IMR-90 (cell line): ENCODE results near the gene KAT6B. TPM values are rescaled to one million over a fixed set of nuclear protein-coding genes. Genes with fewer than 3 reads are reported as not detected.
A peak's percentile ranks its signal among the peaks of the same experiment; 100 is the strongest.

Source experiments
- ATAC-seq: fragments of 200-7000 bp; cut with Tn5 transposase; 2 replicates; pipeline ENCODE4 v1.9.1; 2020; ENCODE audit warnings: low read depth, mild to moderate bottlenecking, moderate library complexity
- BruUV-seq: library from RNA; stranded (reverse); fragments of 400-500 nt; replicated peaks from 2 replicates; lab custom pipeline; 2021; lab: Mats Ljungman, UMichigan
- CTCF ChIA-PET: fragments of 300-600 bp; formaldehyde crosslinking; extraction: SDS; loops from one replicate; lab custom pipeline; 2021; ENCODE audit warnings: antibody characterized with exemption; lab: Yijun Ruan, JAX
- POLR2A ChIA-PET: fragments of 300-600 bp; sonication (Branson Sonifier 250); formaldehyde crosslinking; loops from one replicate; lab custom pipeline; 2022; ENCODE audit warnings: antibody characterized with exemption; ENCODE audit not compliant: unreplicated experiment; lab: Charles Lee
- DNase-seq: peaks from one replicate; pipeline ENCODE4 v3.0.0; 2013
- H2AFZ ChIP-seq: replicated peaks from 2 replicates; pipeline ENCODE3; 2013; ENCODE audit warnings: low read length, mild to moderate bottlenecking; ENCODE audit not compliant: poor library complexity
- H2AK5ac ChIP-seq: 2 replicates; pipeline ENCODE4 v1.6.1; 2013; ENCODE audit warnings: low read depth, low read length, inconsistent platforms
- H2AK9ac ChIP-seq: replicated peaks from 2 replicates; pipeline ENCODE3; 2013; ENCODE audit warnings: mild to moderate bottlenecking, low read depth, low read length, moderate library complexity; ENCODE audit not compliant: poor library complexity
- H2BK120ac ChIP-seq: 2 replicates; pipeline ENCODE4 v1.6.1; 2013; ENCODE audit warnings: low read depth, low read length, inconsistent platforms
- H2BK15ac ChIP-seq: 3 replicates; pipeline ENCODE4 v1.6.1; 2013; ENCODE audit warnings: low read depth, low read length, inconsistent platforms
- H2BK20ac ChIP-seq: 2 replicates; pipeline ENCODE4 v1.6.1; 2013; ENCODE audit warnings: low read depth, mild to moderate bottlenecking, inconsistent platforms, low read length, moderate library complexity
- H2BK5ac ChIP-seq: 2 replicates; pipeline ENCODE4 v1.6.1; 2013; ENCODE audit warnings: mild to moderate bottlenecking, low read depth, low read length, inconsistent platforms; ENCODE audit not compliant: poor library complexity, severe bottlenecking
- H3K14ac ChIP-seq: replicated peaks from 2 replicates; pipeline ENCODE4 v1.6.1; 2013; ENCODE audit warnings: low read depth, low read length, inconsistent platforms
- H3K18ac ChIP-seq: 2 replicates; pipeline ENCODE4 v1.6.1; 2013; ENCODE audit warnings: low read depth, low read length, control low read depth
- H3K23ac ChIP-seq: 2 replicates; pipeline ENCODE4 v1.6.1; 2013; ENCODE audit warnings: low read depth, low read length, inconsistent platforms
- H3K27ac ChIP-seq: 2 replicates; pipeline ENCODE4 v1.5.1; 2013; ENCODE audit warnings: mild to moderate bottlenecking, control low read depth, low read length; ENCODE audit not compliant: insufficient read depth
- H3K27me3 ChIP-seq: 2 replicates; pipeline ENCODE4 v1.6.1; 2013; ENCODE audit warnings: low read length; ENCODE audit not compliant: control insufficient read depth, insufficient read depth
- H3K36me3 ChIP-seq: 2 replicates; pipeline ENCODE4 v1.6.1; 2013; ENCODE audit warnings: low read length, mixed read lengths; ENCODE audit not compliant: control insufficient read depth, insufficient read depth
- H3K4ac ChIP-seq: 2 replicates; pipeline ENCODE4 v1.6.1; 2013; ENCODE audit warnings: low read depth, low read length, inconsistent platforms
- H3K4me1 ChIP-seq: 2 replicates; pipeline ENCODE4 v1.6.1; 2013; ENCODE audit warnings: low read length, mixed read lengths; ENCODE audit not compliant: control insufficient read depth, insufficient read depth
- H3K4me2 ChIP-seq: 2 replicates; pipeline ENCODE4 v1.6.1; 2013; ENCODE audit warnings: low read depth, mild to moderate bottlenecking, control low read depth, low read length, moderate library complexity
- H3K4me3 ChIP-seq: 2 replicates; pipeline ENCODE4 v1.5.1; 2013; ENCODE audit warnings: low read depth, mild to moderate bottlenecking, control low read depth, low read length, moderate library complexity; ENCODE audit not compliant: insufficient read depth
- H3K56ac ChIP-seq: 2 replicates; pipeline ENCODE4 v1.6.1; 2013; ENCODE audit warnings: low read length, inconsistent platforms; ENCODE audit not compliant: insufficient read depth; ENCODE audit errors: extremely low read depth
- H3K79me1 ChIP-seq, 2 experiments: 2 replicates each; pipeline ENCODE4 v1.6.1; 2013; ENCODE audit warnings: low read length in 2 of 2, inconsistent platforms in 1 of 2, low read depth in 1 of 2
- H3K9ac ChIP-seq: 2 replicates; pipeline ENCODE4 v1.6.1; 2013; ENCODE audit warnings: low read depth, low read length, control low read depth
- H3K9me1 ChIP-seq: 2 replicates; pipeline ENCODE4 v1.6.1; 2013; ENCODE audit warnings: low read length, inconsistent platforms; ENCODE audit not compliant: insufficient read depth
- H3K9me3 ChIP-seq: 2 replicates; pipeline ENCODE4 v1.6.1; 2013; ENCODE audit warnings: low read length; ENCODE audit not compliant: control insufficient read depth, insufficient read depth
- H4K20me1 ChIP-seq: 2 replicates; pipeline ENCODE4 v1.6.1; 2013; ENCODE audit warnings: low read length, inconsistent platforms; ENCODE audit not compliant: insufficient read depth
- H4K5ac ChIP-seq: 2 replicates; pipeline ENCODE4 v1.6.1; 2013; ENCODE audit warnings: mild to moderate bottlenecking, low read depth, low read length, control low read depth
- H4K8ac ChIP-seq, 2 experiments: 2 replicates each; pipeline ENCODE4 v1.6.1; 2013; ENCODE audit warnings: low read depth in 2 of 2, low read length in 2 of 2, control low read depth in 1 of 2, inconsistent platforms in 1 of 2
- H4K91ac ChIP-seq: 2 replicates; pipeline ENCODE4 v1.6.1; 2013; ENCODE audit warnings: low read depth, low read length, inconsistent platforms; ENCODE audit not compliant: insufficient read depth
- FOS ChIP-seq: fragments of 150-350 bp; IDR thresholded peaks from 2 replicates; pipeline ENCODE4 v1.6.1; 2016; ENCODE audit warnings: low read depth, low read length
- MAFK ChIP-seq: IDR thresholded peaks from 2 replicates; pipeline ENCODE4 v1.6.1; 2012; ENCODE audit warnings: low read depth, low read length, improper control_type of control experiment
- MAZ ChIP-seq: IDR thresholded peaks from 2 replicates; pipeline ENCODE4 v1.6.1; 2012; ENCODE audit warnings: low read depth, mild to moderate bottlenecking, low read length, improper control_type of control experiment, moderate library complexity, borderline replicate concordance
- NFE2L2 ChIP-seq: fragments of 150-350 bp; IDR thresholded peaks from 2 replicates; pipeline ENCODE4 v1.6.1; 2016; ENCODE audit warnings: low read depth, mild to moderate bottlenecking, low read length
- RFX5 ChIP-seq: IDR thresholded peaks from 2 replicates; pipeline ENCODE4 v1.8.0; 2012; ENCODE audit warnings: low read depth, mild to moderate bottlenecking, low read length, moderate library complexity
- WGBS, 2 experiments: methylation state at CpG; one replicate each; pipeline versions ENCODE4 v1.1.5 to v1.1.7; 2013; ENCODE audit warnings: missing lambda C conversion rate in 2 of 2; ENCODE audit not compliant: insufficient read length in 1 of 2; ENCODE audit errors: extremely low coverage in 2 of 2; 5-methylcytosine and 5-hydroxymethylcytosine counted together
- dilution Hi-C: fragments of 300-500 bp; cut with HindIII; formaldehyde crosslinking; loops from one replicate; pipeline ENCODE4 v1.14.3; 2018; ENCODE audit warnings: low sequenced_read_pairs; ENCODE audit not compliant: unreplicated experiment
- in situ Hi-C: fragments of 300-500 bp; cut with MboI; formaldehyde crosslinking; loops from 3 replicates; pipeline ENCODE4 v1.14.3; 2019; ENCODE audit warnings: low sequenced_read_pairs, inconsistent platforms, mixed read lengths
- intact Hi-C: fragments of 100-400 bp; cut with micrococcal nuclease; formaldehyde crosslinking; loops from 2 replicates; pipeline ENCODE4 v1.10.0; 2022
- polyA plus RNA-seq, 3 experiments: library from polyadenylated mRNA; depleted of rRNA; stranded (reverse); fragments of >200 nt; gene quantifications; 2 replicates each; pipeline ENCODE4 v1.2.3, GENCODE V29; 2012; ENCODE audit warnings: low replicate concordance in 1 of 3
- total RNA-seq: library from RNA; depleted of rRNA; stranded (reverse); fragments of >200 nt; gene quantifications from 2 replicates; pipeline ENCODE4 v1.2.3, GENCODE V29; 2012

KAT6B gene
- total and polyA plus RNA-seq, 2 of the 4 experiments (the other 2 are of a cell fraction) = 8.8 to 28.1 TPM

GRCh38 chr10:74827694-74828093 lies 1.3 kb downstream of the KAT6B start:
- peaks cover 29 to 41% of the 10 kb centered on the region in 2 experiments for H3K79me1 ChIP-seq
- ChIA-PET CTCF (no interaction called here), POLR2A (no interaction called here)
- no peaks in the 10 kb centered on the region for H3K27me3 ChIP-seq
- no peak for DNase-seq
- peak overlapping the region; percentile 16; the same call in 1 of the 2 replicates for H3K27ac ChIP-seq
- peak overlapping the region; percentile 69 for H3K4me3 ChIP-seq
- ATAC-seq = no peak
- H4K8ac ChIP-seq = peak overlapping the region; percentile 7 to 57; a peak in 2 of 4 replicates
- no peak overlapping the region for H2AFZ ChIP-seq
- no TSS peak for BruUV-seq
- H3K23ac ChIP-seq = peak overlapping the region; percentile 76; the same call in 1 of the 2 replicates
- H3K36me3 ChIP-seq = no peaks in the 10 kb centered on the region
- no peak overlapping the region for H4K5ac ChIP-seq
- no peak overlapping the region for H4K91ac ChIP-seq
- WGBS, 2 experiments = 90% methylated on average over 2 of the region's 7 CpGs; no CpG with 5 or more reads in 1 of the 2 experiments
- no peak overlapping the region for H3K18ac ChIP-seq
- no peak overlapping the region for H2AK9ac ChIP-seq
- no peak overlapping the region; the same call in 1 of the 2 replicates for H3K4ac ChIP-seq
- in situ Hi-C loops (no loop called here), intact Hi-C loops (loop anchor here (5.0 to 10.0 kb wide), 4 partner anchors 55 to 407 kb away; partner anchors contain the start of gene COMTD1), dilution Hi-C loops (no loop called here)
- no peaks in the 10 kb centered on the region for H3K9me3 ChIP-seq
- H2BK20ac ChIP-seq = no peak overlapping the region
- peaks cover 18% of the 10 kb centered on the region for H4K20me1 ChIP-seq
- peak overlapping the region; percentile 52 for H3K9ac ChIP-seq
- peak overlapping the region; percentile 82 for H3K4me2 ChIP-seq
- H2BK120ac ChIP-seq = no peak overlapping the region; the same call in 1 of the 2 replicates
- peak overlapping the region; percentile 73; the same call in 1 of the 2 replicates for H3K14ac ChIP-seq
- peak overlapping the region; percentile 64 for H2BK5ac ChIP-seq
- peak overlapping the region; percentile 48; the same call in 1 of the 3 replicates for H2BK15ac ChIP-seq
- peaks cover 16% of the 10 kb centered on the region for H3K9me1 ChIP-seq
- TF ChIP-seq RFX5 (no peak), MAFK (no peak), NFE2L2 (no peak), FOS (no peak), MAZ (no peak)
- no peak overlapping the region for H3K56ac ChIP-seq
- H3K4me1 ChIP-seq = peaks cover 13% of the 10 kb centered on the region
- H2AK5ac ChIP-seq = peak overlapping the region; percentile 75
